Stomach smooth muscle (tissue), 2 donors: Measurements from ENCODE around the gene BTD.

Experiments
- H3K27ac ChIP-seq: one replicate; pipeline ENCODE4 v1.7.0; 2013; ENCODE audit warnings: mild to moderate bottlenecking, low read length, inconsistent platforms
- H3K27me3 ChIP-seq, 2 donors: one replicate each; pipeline ENCODE4 v1.7.0; 2013; ENCODE audit warnings: low read length in 2 of 2; ENCODE audit not compliant: insufficient read depth in 2 of 2, control insufficient read depth in 1 of 2
- H3K36me3 ChIP-seq, 2 donors: one replicate each; pipeline ENCODE4 v1.7.0; 2013; ENCODE audit warnings: low read length in 2 of 2; ENCODE audit not compliant: control insufficient read depth in 2 of 2, insufficient read depth in 2 of 2
- H3K4me1 ChIP-seq: one replicate; pipeline ENCODE4 v1.7.0; 2013; ENCODE audit warnings: low read length; ENCODE audit not compliant: control insufficient read depth, insufficient read depth
- H3K4me3 ChIP-seq, 2 donors: one replicate each; pipeline ENCODE4 v1.7.0; 2013; ENCODE audit warnings: low read length in 2 of 2
- H3K9ac ChIP-seq, 2 donors: one replicate each; pipeline ENCODE4 v1.7.0; 2013; ENCODE audit warnings: low read length in 2 of 2, mild to moderate bottlenecking in 1 of 2
- H3K9me3 ChIP-seq, 2 donors: one replicate each; pipeline ENCODE4 v1.7.0; 2013; ENCODE audit warnings: low read length in 2 of 2; ENCODE audit not compliant: control insufficient read depth in 2 of 2
- donor health status: healthy.
- donor health status: Pancreatic carcinoma.

BTD gene

DNA sequence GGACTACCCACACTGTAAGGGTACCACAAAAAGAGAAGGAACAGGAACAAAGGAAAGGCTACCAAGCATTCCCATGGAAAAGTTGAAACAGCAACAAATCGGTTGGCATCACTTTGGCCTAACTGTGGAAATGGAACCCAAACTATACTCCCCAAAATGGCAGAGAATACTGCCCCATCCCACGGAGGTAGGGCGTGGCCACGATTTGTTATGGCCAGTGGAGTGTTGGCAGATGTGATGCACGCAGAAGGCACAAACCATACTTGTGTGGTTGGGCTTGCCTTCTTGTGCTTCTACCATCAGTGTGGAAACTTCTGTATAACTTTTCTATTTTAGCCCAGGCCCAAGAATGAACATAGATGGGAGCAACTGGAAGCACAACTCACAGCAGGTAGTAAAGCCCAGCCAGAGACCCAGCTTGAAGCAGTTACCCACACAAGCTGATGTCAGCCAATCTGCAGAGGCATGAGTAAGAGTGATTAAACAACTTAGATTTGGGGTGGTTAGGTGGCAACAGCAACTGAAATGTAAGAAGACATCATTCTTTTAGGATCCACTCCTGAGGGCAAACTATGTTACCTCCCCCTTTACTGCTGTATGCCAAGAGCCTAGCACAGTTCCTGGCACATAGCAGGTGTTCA lies 64.1 kb downstream of the BTD start:
- Histone ChIP-seq H3K27me3 (no peaks in the 10 kb centered on the region), H3K9ac (no peak overlapping the region), H3K27ac (no peak overlapping the region), H3K4me3 (no peak overlapping the region), H3K36me3 (peaks cover 3 to 5% of the 10 kb centered on the region in 2 donors), H3K9me3 (no peaks in the 10 kb centered on the region), H3K4me1 (no peaks in the 10 kb centered on the region)

DNA sequence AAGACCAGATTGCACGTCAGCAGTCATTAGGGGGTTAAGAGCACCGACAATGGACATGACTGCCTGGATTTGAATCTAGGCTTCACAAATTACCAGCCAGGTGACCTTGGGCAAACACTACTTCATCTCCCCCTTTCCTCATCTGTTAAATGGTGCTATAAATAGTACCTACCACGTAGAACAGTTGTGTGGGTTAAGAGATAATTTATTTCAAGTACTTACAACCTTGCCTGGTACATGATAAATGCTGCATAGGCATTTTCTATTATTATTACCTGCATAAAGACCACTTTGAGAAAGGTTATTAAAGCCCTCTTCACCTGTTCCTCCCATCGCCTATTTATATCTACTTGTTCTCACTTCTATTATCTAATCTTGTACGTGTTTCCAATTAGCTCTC lies 64.7 kb downstream of the BTD start:
- H3K4me3 ChIP-seq: no peak overlapping the region
- no peaks in the 10 kb centered on the region for H3K9me3 ChIP-seq
- no peaks in the 10 kb centered on the region for H3K27me3 ChIP-seq
- peaks cover 3 to 5% of the 10 kb centered on the region in 2 donors for H3K36me3 ChIP-seq
- H3K4me1 ChIP-seq: no peaks in the 10 kb centered on the region
- no peak overlapping the region for H3K9ac ChIP-seq
- H3K27ac ChIP-seq: no peak overlapping the region

DNA sequence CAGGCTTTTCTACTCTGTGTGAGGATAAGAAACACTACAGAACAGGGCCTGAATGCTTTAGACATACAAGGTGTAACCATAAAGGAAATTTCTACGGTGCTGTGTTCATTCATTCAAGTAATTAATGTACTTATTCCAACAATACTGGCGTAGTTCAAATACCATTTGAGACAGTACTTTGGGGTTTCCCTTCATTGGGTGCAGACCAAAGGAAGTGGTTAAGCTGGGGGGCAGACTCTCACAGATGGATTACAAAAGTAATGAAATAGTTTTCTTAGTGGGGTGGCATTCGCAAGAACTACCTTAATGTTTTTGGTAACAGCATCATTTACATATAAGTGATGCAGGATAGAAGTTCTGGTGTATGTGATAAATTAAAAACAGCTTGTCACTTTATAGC lies 65.9 kb downstream of the BTD start:
- no peak overlapping the region for H3K4me3 ChIP-seq
- peaks cover 3 to 5% of the 10 kb centered on the region in 2 donors for H3K36me3 ChIP-seq
- H3K4me1 ChIP-seq: no peaks in the 10 kb centered on the region
- no peak overlapping the region for H3K27ac ChIP-seq
- no peaks in the 10 kb centered on the region for H3K9me3 ChIP-seq
- no peaks in the 10 kb centered on the region for H3K27me3 ChIP-seq
- no peak overlapping the region for H3K9ac ChIP-seq

DNA sequence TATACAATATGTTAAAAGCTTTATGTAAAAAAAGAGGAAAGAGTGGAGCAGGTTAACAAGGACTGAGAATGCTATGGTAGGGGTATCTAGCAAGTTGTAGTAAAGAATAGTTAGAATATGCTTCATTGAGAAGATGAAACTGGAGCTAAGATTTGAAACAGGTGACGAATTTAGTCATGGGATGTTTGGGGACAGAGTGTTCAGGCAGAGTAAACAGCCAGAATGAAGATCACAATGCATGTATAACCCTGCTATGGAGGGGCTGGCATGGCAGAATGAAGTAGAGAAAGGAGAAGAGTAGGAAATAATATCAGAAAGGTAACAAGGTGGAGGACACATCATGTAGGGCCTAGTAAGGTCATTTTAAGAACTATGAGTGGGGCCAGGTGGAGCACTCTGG lies 72.0 kb downstream of the BTD start:
- no peak overlapping the region for H3K4me3 ChIP-seq
- H3K27ac ChIP-seq: no peak overlapping the region
- H3K9me3 ChIP-seq: no peaks in the 10 kb centered on the region
- H3K9ac ChIP-seq: no peak overlapping the region
- no peaks in the 10 kb centered on the region for H3K27me3 ChIP-seq
- peaks cover 17 to 21% of the 10 kb centered on the region in 2 donors for H3K36me3 ChIP-seq
- no peaks in the 10 kb centered on the region for H3K4me1 ChIP-seq

DNA sequence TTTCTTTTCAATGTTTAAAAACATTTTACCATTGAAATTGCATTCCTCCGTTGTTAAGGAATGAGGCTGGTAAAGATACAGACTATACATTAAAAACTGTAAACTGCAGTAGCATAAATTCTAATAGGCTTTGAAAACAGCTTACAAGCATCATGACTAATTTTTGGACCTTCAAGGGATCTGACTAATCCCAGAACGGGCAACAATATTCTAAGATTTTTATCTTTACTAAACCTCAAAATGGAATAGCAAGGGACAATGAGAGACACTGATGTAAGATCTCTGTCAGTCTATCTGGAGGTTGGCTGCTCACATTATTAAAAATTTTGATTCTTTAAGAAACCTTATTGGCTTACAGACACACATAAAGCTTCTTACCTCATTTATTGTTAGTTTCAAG lies 74.7 kb downstream of the BTD start:
- H3K4me3 ChIP-seq: no peak overlapping the region
- H3K27me3 ChIP-seq: no peaks in the 10 kb centered on the region
- no peaks in the 10 kb centered on the region for H3K9me3 ChIP-seq
- no peak overlapping the region for H3K9ac ChIP-seq
- H3K4me1 ChIP-seq: no peaks in the 10 kb centered on the region
- H3K36me3 ChIP-seq: peaks cover 16 to 19% of the 10 kb centered on the region in 2 donors
- no peak overlapping the region for H3K27ac ChIP-seq

DNA sequence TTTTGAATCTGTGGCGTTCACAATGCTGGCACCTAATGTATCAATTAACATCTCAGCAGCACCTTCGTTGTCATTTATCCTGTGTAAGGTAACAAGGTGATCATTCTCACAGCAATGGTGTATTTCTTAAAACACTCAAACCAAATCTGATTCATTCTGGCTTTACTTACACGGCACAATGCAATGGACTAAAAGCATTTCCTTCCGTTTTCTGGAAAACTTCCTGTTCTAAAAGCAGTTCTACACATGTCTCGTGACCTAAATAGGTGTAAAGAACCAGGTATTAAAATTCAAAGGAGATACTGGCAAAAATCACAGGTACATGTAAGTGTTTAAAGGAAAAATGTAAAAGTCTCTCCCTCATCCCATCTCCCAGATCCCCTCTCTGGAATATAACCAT lies 77.8 kb downstream of the BTD start:
- H3K27me3 ChIP-seq: no peaks in the 10 kb centered on the region
- no peak overlapping the region for H3K9ac ChIP-seq
- H3K36me3 ChIP-seq: peaks cover 12 to 19% of the 10 kb centered on the region in 2 donors
- no peaks in the 10 kb centered on the region for H3K4me1 ChIP-seq
- no peak overlapping the region for H3K4me3 ChIP-seq
- no peak overlapping the region for H3K27ac ChIP-seq
- H3K9me3 ChIP-seq: no peaks in the 10 kb centered on the region

DNA sequence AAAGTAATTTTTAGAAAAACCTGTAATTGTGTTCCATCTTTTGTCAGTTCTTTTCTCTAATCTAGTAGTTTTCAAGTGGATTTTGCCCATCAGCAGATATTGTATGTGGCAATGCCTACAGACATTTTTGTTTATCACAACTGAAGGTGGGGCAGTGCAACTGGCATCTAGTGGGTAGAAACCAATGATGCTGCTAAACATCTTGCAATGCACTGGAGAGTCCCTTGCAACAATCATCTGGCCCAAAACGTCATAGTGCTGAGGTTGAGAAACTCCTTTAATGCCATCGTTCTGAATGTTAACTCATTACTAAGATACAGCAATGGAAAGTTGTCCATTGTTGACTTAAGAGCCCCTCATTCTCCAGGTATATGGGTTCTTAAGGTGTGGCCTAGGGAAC lies 80.1 kb downstream of the BTD start:
- H3K27me3 ChIP-seq: no peaks in the 10 kb centered on the region
- no peak overlapping the region for H3K27ac ChIP-seq
- H3K4me3 ChIP-seq: no peak overlapping the region
- no peaks in the 10 kb centered on the region for H3K4me1 ChIP-seq
- no peaks in the 10 kb centered on the region for H3K9me3 ChIP-seq
- peaks cover 16 to 26% of the 10 kb centered on the region in 2 donors for H3K36me3 ChIP-seq
- no peak overlapping the region for H3K9ac ChIP-seq

DNA sequence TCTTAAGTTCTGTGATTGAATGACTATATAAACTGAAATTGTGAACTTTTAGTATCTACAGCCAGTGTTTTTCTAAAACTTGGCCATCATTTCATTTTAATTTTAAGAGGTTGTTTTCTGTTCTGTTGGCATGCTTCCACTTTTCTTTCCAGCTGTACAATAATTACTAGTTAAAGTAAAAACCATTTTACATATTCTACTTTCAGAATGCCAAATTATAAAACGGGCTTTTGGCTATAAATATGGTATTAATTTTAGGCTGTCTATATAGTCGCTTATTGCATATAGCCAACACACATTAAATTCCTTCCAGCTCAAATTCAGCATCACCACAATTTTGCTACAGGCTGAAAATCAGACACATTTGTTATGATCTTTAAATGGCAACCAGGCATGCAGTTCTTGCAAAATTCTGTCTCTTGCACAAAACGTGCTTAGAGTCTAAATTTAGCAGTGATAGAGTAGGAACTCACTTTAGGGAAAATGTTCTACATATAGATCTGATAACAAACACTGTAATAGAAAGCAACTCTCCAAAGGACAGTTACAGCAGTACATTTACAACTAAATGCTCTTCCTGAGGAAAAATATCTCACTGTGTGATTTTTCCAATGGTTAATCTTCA lies 81.1 kb downstream of the BTD start:
- no peak overlapping the region for H3K27ac ChIP-seq
- no peak overlapping the region for H3K9ac ChIP-seq
- no peak overlapping the region for H3K4me3 ChIP-seq
- no peaks in the 10 kb centered on the region for H3K4me1 ChIP-seq
- peaks cover 13 to 24% of the 10 kb centered on the region in 2 donors for H3K36me3 ChIP-seq
- H3K9me3 ChIP-seq: no peaks in the 10 kb centered on the region
- H3K27me3 ChIP-seq: no peaks in the 10 kb centered on the region

DNA sequence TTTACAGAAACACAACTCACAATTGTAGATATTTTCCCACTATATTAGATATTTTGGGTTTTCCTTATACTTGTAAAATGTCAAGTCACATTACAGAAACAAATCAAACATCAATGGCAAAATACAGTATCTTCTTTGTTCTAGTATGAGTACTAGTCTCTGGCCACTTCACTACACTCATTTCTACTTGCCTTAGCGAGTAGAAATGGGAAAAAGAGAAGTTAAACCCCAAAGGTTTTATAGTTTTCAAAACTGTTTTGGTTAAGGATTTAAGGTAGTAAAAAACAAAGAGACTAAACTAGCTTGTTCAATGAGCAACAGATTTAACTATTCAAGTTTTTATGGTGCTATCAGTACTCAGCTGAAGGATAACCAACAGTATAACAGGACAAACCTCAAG lies 81.7 kb downstream of the BTD start:
- Histone ChIP-seq H3K4me1 (no peaks in the 10 kb centered on the region), H3K27ac (no peak overlapping the region), H3K4me3 (no peak overlapping the region), H3K9me3 (no peaks in the 10 kb centered on the region), H3K9ac (no peak overlapping the region), H3K27me3 (no peaks in the 10 kb centered on the region), H3K36me3 (peaks cover 9 to 19% of the 10 kb centered on the region in 2 donors)

DNA sequence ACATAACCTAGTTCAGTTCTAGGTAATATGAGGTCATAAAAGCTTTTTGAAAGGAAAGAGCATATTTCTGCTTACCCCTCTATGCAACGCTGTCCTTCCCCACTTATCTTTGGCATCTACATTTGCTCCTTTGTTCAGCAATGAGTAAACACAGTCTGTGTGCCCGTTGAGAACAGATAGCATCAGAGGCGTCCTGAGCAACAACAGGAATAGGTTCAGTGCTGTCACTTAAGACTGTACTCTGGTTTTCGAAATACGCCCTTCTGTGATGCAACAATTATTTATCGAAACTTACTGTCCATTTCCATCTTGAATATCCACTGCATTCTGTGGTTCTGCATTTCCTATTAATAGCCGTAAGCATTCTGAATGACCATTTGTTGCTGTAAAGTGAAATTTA lies 84.4 kb downstream of the BTD start:
- no peak overlapping the region for H3K9ac ChIP-seq
- H3K4me3 ChIP-seq: no peak overlapping the region
- H3K36me3 ChIP-seq: peaks cover 11 to 18% of the 10 kb centered on the region in 2 donors
- H3K9me3 ChIP-seq: no peaks in the 10 kb centered on the region
- H3K27me3 ChIP-seq: no peaks in the 10 kb centered on the region
- no peaks in the 10 kb centered on the region for H3K4me1 ChIP-seq
- no peak overlapping the region for H3K27ac ChIP-seq

DNA sequence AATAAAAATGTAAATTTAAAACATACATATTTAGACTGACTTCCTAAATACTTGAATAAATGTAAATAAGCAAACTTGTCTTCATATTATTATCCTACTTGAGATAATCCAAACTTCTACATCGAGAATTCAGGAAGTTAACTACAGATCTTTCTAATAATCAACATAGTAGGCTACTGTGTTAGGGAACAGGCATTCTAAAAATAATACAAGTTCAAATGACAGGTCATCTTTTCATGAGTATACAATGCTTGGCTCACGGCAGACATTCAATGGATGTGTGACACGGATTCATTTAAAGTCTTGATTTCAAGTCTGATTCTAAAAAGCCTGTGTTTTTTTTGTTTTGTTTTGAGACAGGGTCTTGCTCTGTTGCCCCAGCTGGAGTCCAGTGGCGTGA lies 88.7 kb downstream of the BTD start:
- H3K36me3 ChIP-seq: peaks cover 8 to 9% of the 10 kb centered on the region in 2 donors

More for the DNA sequence above, 88.7 kb downstream of the BTD start:
- H3K4me1 ChIP-seq: no peaks in the 10 kb centered on the region
- no peaks in the 10 kb centered on the region for H3K27me3 ChIP-seq
- no peak overlapping the region for H3K9ac ChIP-seq
- no peak overlapping the region for H3K27ac ChIP-seq
- H3K9me3 ChIP-seq: no peaks in the 10 kb centered on the region
- H3K4me3 ChIP-seq: no peak overlapping the region
